Spleen (tissue), 11 donors: ENCODE data around the gene C9orf72. TPM values are rescaled to one million over a fixed set of nuclear protein-coding genes. Genes with fewer than 3 reads are reported as not detected.

Experiments
- DNase-seq: peaks from one replicate; pipeline ENCODE4 v3.0.0-alpha.2; 2020
- H3K27ac ChIP-seq, 8 donors: fragments of 200-600 bp; sonication (generic) in 7 of 8; 1 replicate in 4 of 8; 2 replicates in 4 of 8; pipeline versions ENCODE4 v1.5.0 to v1.8.0; 2016 to 2021; ENCODE audit warnings: inconsistent platforms in 4 of 8, mild to moderate bottlenecking in 4 of 8, moderate library complexity in 1 of 8
- H3K27me3 ChIP-seq, 7 donors: fragments of 200-600 bp; sonication (generic) in 6 of 7; replicated peaks in 1 of 7; 1 replicate in 4 of 7; 2 replicates in 3 of 7; pipeline versions ENCODE4 v1.5.0 to v1.8.0; 2016 to 2021; ENCODE audit warnings: inconsistent platforms in 3 of 7, mild to moderate bottlenecking in 1 of 7
- H3K36me3 ChIP-seq, 6 donors: fragments of 200-600 bp; sonication (generic) in 5 of 6; 1 replicate in 4 of 6; 2 replicates in 2 of 6; pipeline versions ENCODE4 v1.5.0 to v1.8.0; 2016 to 2021; ENCODE audit warnings: inconsistent platforms in 2 of 6
- H3K4me1 ChIP-seq, 6 donors: fragments of 200-600 bp; sonication (generic) in 5 of 6; 1 replicate in 3 of 6; 2 replicates in 3 of 6; pipeline versions ENCODE4 v1.5.0 to v1.8.0; 2016 to 2021; ENCODE audit warnings: inconsistent platforms in 3 of 6
- H3K4me3 ChIP-seq, 8 donors: fragments of 200-600 bp; sonication (generic) in 7 of 8; 1 replicate in 4 of 8; 2 replicates in 4 of 8; pipeline versions ENCODE4 v1.5.0 to v1.8.0; 2016 to 2021; ENCODE audit warnings: inconsistent platforms in 4 of 8, mild to moderate bottlenecking in 4 of 8, moderate library complexity in 2 of 8
- H3K9me3 ChIP-seq, 8 donors: fragments of 200-600 bp; sonication (generic) in 7 of 8; 1 replicate in 4 of 8; 2 replicates in 4 of 8; pipeline versions ENCODE4 v1.5.0 to v1.8.0; 2016 to 2021; ENCODE audit warnings: inconsistent platforms in 4 of 8
- POLR2A ChIP-seq, 3 donors: fragments of 450-650 bp; IDR thresholded peaks; one replicate each; pipeline ENCODE4 v1.5.1; 2017; ENCODE audit warnings: antibody characterized with exemption in 3 of 3, mild to moderate bottlenecking in 1 of 3
- POLR2AphosphoS5 ChIP-seq, 3 donors: sonication (generic); formaldehyde crosslinking; IDR thresholded peaks; one replicate each; pipeline ENCODE4 v1.5.1; 2017; ENCODE audit warnings: antibody characterized with exemption in 3 of 3
- WGBS, 5 donors: extraction: QIAGEN DNeasy Blood & Tissue Kit in 3 of 5; methylation state at CpG; one replicate each; pipeline versions ENCODE4 v1.1.5 to v1.1.7; 2013 to 2018; 5-methylcytosine and 5-hydroxymethylcytosine counted together
- intact Hi-C: fragments of 100-400 bp; cut with DNase I; formaldehyde crosslinking; loops from one replicate; pipeline ENCODE4 v1.15.0; 2023; ENCODE audit warnings: low total_unique reads
- polyA plus RNA-seq, 3 donors: library from polyadenylated mRNA; stranded (reverse); fragments of 200-250 nt; gene quantifications; one replicate each; pipeline ENCODE4 v1.2.1, GENCODE V29; 2013
- total RNA-seq, 7 donors: library from RNA; depleted of rRNA in 3 of 7; stranded (reverse); fragments of >200 nt in 3 of 7; fragmentation: NEBNext Ultra II Directional in 4 of 7; extraction: Animal tissue kit (Norgen Biotek cat#: 25700) in 4 of 7; gene quantifications; one replicate each; pipeline versions ENCODE4 v1.1.0 to v1.2.1, GENCODE V29; 2016 to 2021
- TF ChIP-seq, protein P1 (sequence below), 11 experiments: fragments of 200-600 bp in 7 of 11; fragments of 450-650 bp in 4 of 11; sonication (generic) in 4 of 11; IDR thresholded peaks in 8 of 11; conservative IDR thresholded peaks in 3 of 11; 1 replicate in 7 of 11; 2 replicates in 4 of 11; pipeline versions ENCODE4 v1.4.0 to v1.8.0; 2016 to 2021; ENCODE audit warnings: antibody characterized with exemption in 11 of 11, inconsistent platforms in 4 of 11, mild to moderate bottlenecking in 1 of 11
- donor health status: healthy with polysubstance abuse.
- donor health status: DM: no; HTN: no; CAD: no; lungs with moderate emphysema.
- donor health status: DM: no; HTN: no; CAD: no.
- donor health status: Bipolar disorder and iron deficiency.
- donor health status: healthy.
- donor health status: DM: no; HTN: no; CAD: no.
- donor health status: DM: yes; HTN: yes; CAD: no.

The C9orf72 gene
- total and polyA plus RNA-seq, 10 donors, result 10.1 to 88.5 (median 39.7) TPM

DNA sequence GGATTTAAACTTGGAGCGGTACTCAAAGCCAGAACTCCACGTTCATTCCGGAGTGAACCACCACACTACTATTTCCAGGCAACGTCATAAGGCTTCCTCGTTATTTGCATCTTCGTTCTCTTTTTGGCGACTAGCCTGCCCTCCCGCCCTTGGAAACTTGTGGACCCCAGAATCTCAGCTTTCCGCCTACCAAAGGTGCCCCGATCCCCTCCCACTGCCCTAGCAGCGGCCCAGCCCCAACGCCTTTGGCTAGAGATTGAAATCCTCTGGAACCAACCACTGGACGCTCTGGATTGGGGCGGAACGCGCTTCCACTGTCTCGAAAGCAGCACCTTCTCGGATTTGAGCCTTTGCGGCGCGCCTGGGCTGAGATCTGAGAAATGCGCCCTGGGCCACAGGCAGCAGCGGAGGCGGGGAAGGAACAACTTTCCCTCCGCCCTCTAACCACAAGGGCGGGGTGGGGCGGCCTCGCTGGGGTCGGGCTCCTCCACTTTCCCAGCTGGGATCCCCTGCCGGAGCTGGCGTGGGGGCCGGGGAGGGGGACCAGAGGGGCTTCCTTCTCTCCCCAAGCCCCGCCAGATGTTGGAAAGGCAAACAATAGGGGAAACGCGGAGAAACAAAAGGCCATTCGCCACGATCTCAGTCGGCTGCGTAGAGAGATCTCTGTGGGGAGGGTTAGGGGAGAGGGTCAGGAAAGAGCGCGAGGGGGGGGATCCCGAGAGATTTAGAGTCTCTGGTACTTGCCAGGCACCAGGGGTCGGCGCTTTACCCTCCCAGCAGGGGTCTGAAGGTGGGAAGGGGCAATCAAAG, 45.0 kb downstream of the C9orf72 start:
- Histone ChIP-seq H3K4me3 (peak overlapping the region; percentile 70 to 93 (median 82)), H3K36me3 (peaks cover 0 to 4% (median 0%) of the 10 kb centered on the region in 6 donors), H3K9me3 (no peaks in the 10 kb centered on the region), H3K4me1 (peaks cover 7 to 72% (median 44%) of the 10 kb centered on the region in 6 donors), H3K27me3 (peaks cover 0 to 20% (median 0%) of the 10 kb centered on the region in 7 donors), H3K27ac (peak overlapping the region; percentile 78 to 95 (median 90))
- 3 to 5% (median 4%) methylated on average over 38 to 44 of the region's 44 CpGs for WGBS, 5 donors
- intact Hi-C loops, result no loop called here
- TF ChIP-seq POLR2A (IDR thresholded peaks at IDR 0.05), result peak in 2 of 3 donors; percentile 20 to 47
- peak; percentile 79 to 90 (median 81) for TF ChIP-seq POLR2AphosphoS5 (IDR thresholded peaks at IDR 0.05)
- TF ChIP-seq, protein P1, sequence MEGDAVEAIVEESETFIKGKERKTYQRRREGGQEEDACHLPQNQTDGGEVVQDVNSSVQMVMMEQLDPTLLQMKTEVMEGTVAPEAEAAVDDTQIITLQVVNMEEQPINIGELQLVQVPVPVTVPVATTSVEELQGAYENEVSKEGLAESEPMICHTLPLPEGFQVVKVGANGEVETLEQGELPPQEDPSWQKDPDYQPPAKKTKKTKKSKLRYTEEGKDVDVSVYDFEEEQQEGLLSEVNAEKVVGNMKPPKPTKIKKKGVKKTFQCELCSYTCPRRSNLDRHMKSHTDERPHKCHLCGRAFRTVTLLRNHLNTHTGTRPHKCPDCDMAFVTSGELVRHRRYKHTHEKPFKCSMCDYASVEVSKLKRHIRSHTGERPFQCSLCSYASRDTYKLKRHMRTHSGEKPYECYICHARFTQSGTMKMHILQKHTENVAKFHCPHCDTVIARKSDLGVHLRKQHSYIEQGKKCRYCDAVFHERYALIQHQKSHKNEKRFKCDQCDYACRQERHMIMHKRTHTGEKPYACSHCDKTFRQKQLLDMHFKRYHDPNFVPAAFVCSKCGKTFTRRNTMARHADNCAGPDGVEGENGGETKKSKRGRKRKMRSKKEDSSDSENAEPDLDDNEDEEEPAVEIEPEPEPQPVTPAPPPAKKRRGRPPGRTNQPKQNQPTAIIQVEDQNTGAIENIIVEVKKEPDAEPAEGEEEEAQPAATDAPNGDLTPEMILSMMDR (IDR thresholded peaks at IDR 0.05 in 8 of 11, conservative IDR thresholded peaks at IDR 0.05 in 3 of 11), result no peak
- DNase-seq, result peak; percentile 92

DNA sequence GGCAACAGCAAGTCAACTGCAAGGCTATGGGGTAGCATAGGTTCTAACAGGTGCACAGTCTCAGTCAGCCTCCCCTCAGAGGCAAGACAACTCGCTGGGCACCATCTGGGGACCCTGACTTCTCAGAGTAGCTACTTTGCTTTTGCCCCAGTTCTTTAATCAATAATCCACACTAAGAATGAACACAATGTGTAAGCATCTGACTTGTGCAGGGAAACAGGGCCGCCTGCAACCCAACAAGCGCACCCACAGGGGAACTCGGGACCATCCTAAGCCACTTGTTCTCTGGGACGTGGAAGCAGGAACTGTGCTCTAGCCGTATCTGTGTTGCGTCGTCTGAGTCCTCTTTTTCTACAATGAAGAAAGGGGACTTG, 45.6 kb downstream of the C9orf72 start:
- Histone ChIP-seq H3K27ac (peak overlapping the region; percentile 78 to 95 (median 90)), H3K4me1 (peaks cover 7 to 68% (median 43%) of the 10 kb centered on the region in 6 donors), H3K27me3 (peaks cover 0 to 20% (median 0%) of the 10 kb centered on the region in 7 donors), H3K9me3 (no peaks in the 10 kb centered on the region), H3K4me3 (peak overlapping the region in 7 of 8 donors; percentile 70 to 93 (median 82)), H3K36me3 (peaks cover 0 to 4% (median 0%) of the 10 kb centered on the region in 6 donors)
- TF ChIP-seq POLR2AphosphoS5 (IDR thresholded peaks at IDR 0.05) (no peak), POLR2A (IDR thresholded peaks at IDR 0.05) (no peak)
- TF ChIP-seq, protein P1 (IDR thresholded peaks at IDR 0.05 in 8 of 11, conservative IDR thresholded peaks at IDR 0.05 in 3 of 11), result no peak
- DNase-seq, result peak; percentile 76
- 43 to 69% (median 51%) methylated on average over 8 of the region's 8 CpGs for WGBS, 5 donors
- intact Hi-C loops, result no loop called here

DNA sequence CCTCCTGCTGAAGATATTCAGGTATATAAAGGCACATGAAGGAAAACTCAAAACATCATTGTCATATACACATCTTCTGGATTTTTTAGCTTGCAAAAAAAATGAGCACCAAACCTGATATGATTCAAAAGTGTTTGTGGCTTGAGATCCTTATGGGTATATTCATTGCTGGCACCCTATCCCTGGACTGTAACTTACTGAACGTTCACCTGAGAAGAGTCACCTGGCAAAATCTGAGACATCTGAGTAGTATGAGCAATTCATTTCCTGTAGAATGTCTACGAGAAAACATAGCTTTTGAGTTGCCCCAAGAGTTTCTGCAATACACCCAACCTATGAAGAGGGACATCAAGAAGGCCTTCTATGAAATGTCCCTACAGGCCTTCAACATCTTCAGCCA, 49.0 kb downstream of the C9orf72 start, which contains the start of gene IFNK:
Gene IFNK, plus strand, starts transcription at position 55 of the 400 bp plus-strand sequence. Its CDS starts 47 bp downstream, at position 102.
- Histone ChIP-seq H3K9me3 (no peaks in the 10 kb centered on the region), H3K4me1 (peaks cover 3 to 45% (median 30%) of the 10 kb centered on the region in 6 donors), H3K27ac (no peak within 1 kb of the TSS), H3K4me3 (no peak within 1 kb of the TSS), H3K36me3 (peaks cover 0 to 5% (median 0%) of the 10 kb centered on the region in 6 donors), H3K27me3 (peaks cover 0 to 18% (median 0%) of the 10 kb centered on the region in 7 donors)
- WGBS, 5 donors, result 73 to 89% (median 86%) methylated on average over 2 of the region's 2 CpGs
- DNase-seq, result no peak
- intact Hi-C loops, result no loop called here
- TF ChIP-seq, protein P1 (IDR thresholded peaks at IDR 0.05 in 8 of 11, conservative IDR thresholded peaks at IDR 0.05 in 3 of 11), result no peak
- no peak for TF ChIP-seq POLR2A (IDR thresholded peaks at IDR 0.05)
- TF ChIP-seq POLR2AphosphoS5 (IDR thresholded peaks at IDR 0.05), result no peak

DNA sequence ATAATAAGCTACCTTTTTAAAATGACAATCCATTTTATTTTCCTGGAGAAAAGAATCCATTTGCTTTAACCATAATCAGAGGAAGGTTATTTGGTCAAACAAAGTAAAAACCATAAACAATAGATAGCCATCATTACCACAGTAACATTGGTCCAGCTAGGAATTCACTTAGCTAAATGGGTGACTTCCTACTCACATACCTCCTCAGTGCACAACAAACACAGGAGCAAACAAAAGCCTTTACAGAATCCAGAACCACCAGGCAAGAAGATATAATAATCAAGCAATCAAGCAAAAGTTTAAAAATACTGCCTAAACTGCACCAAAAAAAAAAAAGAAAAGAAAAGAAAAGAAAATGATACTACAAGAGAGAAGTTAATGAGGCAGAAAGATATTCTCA, 50.1 kb downstream of the C9orf72 start:
- H3K4me3 ChIP-seq, result no peak overlapping the region
- no peak overlapping the region for H3K27ac ChIP-seq
- TF ChIP-seq POLR2AphosphoS5 (IDR thresholded peaks at IDR 0.05) (no peak), POLR2A (IDR thresholded peaks at IDR 0.05) (no peak)
- TF ChIP-seq, protein P1 (IDR thresholded peaks at IDR 0.05 in 8 of 11, conservative IDR thresholded peaks at IDR 0.05 in 3 of 11), result no peak
- no peaks in the 10 kb centered on the region for H3K9me3 ChIP-seq
- intact Hi-C loops, result no loop called here
- peaks cover 1 to 34% (median 26%) of the 10 kb centered on the region in 6 donors for H3K4me1 ChIP-seq
- no peak for DNase-seq
- peaks cover 0 to 5% (median 0%) of the 10 kb centered on the region in 6 donors for H3K36me3 ChIP-seq
- H3K27me3 ChIP-seq, result peaks cover 0 to 7% (median 0%) of the 10 kb centered on the region in 7 donors
